Measurements from ENCODE around the gene PTPRU. TPM values are rescaled to one million over a fixed set of nuclear protein-coding genes. Genes with fewer than 3 reads are reported as not detected.

Gene PTPRU
- total RNA-seq, 1 donor from 2014 or later = 92.5 TPM

GRCh38 chr1:29245876-29246275, 9.6 kb downstream of the PTPRU start:
- DNase-seq = no peak
- H3K36me3 Mint-ChIP-seq (ENCODE audit: unreplicated experiment) = peaks cover 4% of the 10 kb centered on the region

GRCh38 chr1:29247044-29247443, 10.7 kb downstream of the PTPRU start:
- no peak for DNase-seq
- no peak overlapping the region for H3K27ac Mint-ChIP-seq (ENCODE audit: unreplicated experiment)
- H3K36me3 Mint-ChIP-seq (ENCODE audit: unreplicated experiment) = peaks cover 4% of the 10 kb centered on the region
- peaks cover 16% of the 10 kb centered on the region for H3K4me1 Mint-ChIP-seq (ENCODE audit: low read depth, unreplicated experiment)
- no peak for TF ChIP-seq CTCF (IDR thresholded peaks at IDR 0.05; ENCODE audit: partially characterized antibody, unreplicated experiment)
- H3K9me3 Mint-ChIP-seq (ENCODE audit: unreplicated experiment) = no peaks in the 10 kb centered on the region
- H3K4me3 Mint-ChIP-seq (ENCODE audit: unreplicated experiment) = no peak overlapping the region
- H3K27me3 Mint-ChIP-seq (ENCODE audit: unreplicated experiment) = peaks cover 3% of the 10 kb centered on the region

More at GRCh38 chr1:29245876-29246275, 9.6 kb downstream of the PTPRU start:
- Mint-ChIP-seq H3K9me3 (ENCODE audit: unreplicated experiment) (peaks cover 1% of the 10 kb centered on the region), H3K27me3 (ENCODE audit: unreplicated experiment) (peaks cover 8% of the 10 kb centered on the region), H3K4me1 (ENCODE audit: low read depth, unreplicated experiment) (peaks cover 18% of the 10 kb centered on the region), H3K27ac (ENCODE audit: unreplicated experiment) (no peak overlapping the region), H3K4me3 (ENCODE audit: unreplicated experiment) (no peak overlapping the region)
- no peak for TF ChIP-seq CTCF (IDR thresholded peaks at IDR 0.05; ENCODE audit: partially characterized antibody, unreplicated experiment)

- peaks cover 3% of the 10 kb centered on the region for H3K27me3 Mint-ChIP-seq (ENCODE audit: unreplicated experiment)
- H3K36me3 Mint-ChIP-seq (ENCODE audit: unreplicated experiment) = peaks cover 4% of the 10 kb centered on the region
- no peak for DNase-seq
- H3K9me3 Mint-ChIP-seq (ENCODE audit: unreplicated experiment) = no peaks in the 10 kb centered on the region
- H3K4me1 Mint-ChIP-seq (ENCODE audit: low read depth, unreplicated experiment) = peaks cover 16% of the 10 kb centered on the region
- no peak overlapping the region for H3K4me3 Mint-ChIP-seq (ENCODE audit: unreplicated experiment)
- TF ChIP-seq CTCF (IDR thresholded peaks at IDR 0.05; ENCODE audit: partially characterized antibody, unreplicated experiment) = no peak
- no peak overlapping the region for H3K27ac Mint-ChIP-seq (ENCODE audit: unreplicated experiment)
These were observed 11.4 kb downstream of the PTPRU start for GRCh38 chr1:29247571-29248273.

DNA sequence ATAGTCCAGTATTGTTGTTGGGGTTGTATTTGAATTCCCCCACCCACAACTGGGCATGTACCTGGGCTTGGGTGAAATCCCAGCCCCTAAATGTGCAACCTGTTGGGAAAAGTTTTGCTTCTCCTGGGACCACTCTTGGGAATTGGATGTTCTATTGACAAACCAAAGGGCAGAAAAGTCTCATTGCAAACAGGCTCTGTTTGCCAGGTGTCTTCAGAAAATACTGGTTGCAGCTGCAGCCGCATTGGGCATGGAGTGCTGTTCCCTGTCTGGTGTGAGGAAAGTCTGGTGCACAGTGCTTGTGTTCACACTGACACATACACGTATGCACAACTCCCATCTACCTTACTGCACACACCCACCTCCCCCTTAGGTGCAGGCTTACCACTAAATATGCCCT, 12.1 kb downstream of the PTPRU start:
- Mint-ChIP-seq H3K27ac (ENCODE audit: unreplicated experiment) (no peak overlapping the region), H3K27me3 (ENCODE audit: unreplicated experiment) (peaks cover 3% of the 10 kb centered on the region), H3K9me3 (ENCODE audit: unreplicated experiment) (no peaks in the 10 kb centered on the region), H3K36me3 (ENCODE audit: unreplicated experiment) (peaks cover 4% of the 10 kb centered on the region), H3K4me3 (ENCODE audit: unreplicated experiment) (no peak overlapping the region), H3K4me1 (ENCODE audit: low read depth, unreplicated experiment) (peaks cover 16% of the 10 kb centered on the region)
- TF ChIP-seq CTCF (IDR thresholded peaks at IDR 0.05; ENCODE audit: partially characterized antibody, unreplicated experiment) = no peak
- no peak for DNase-seq

- Mint-ChIP-seq H3K36me3 (ENCODE audit: unreplicated experiment) (peaks cover 4% of the 10 kb centered on the region), H3K9me3 (ENCODE audit: unreplicated experiment) (no peaks in the 10 kb centered on the region), H3K4me3 (ENCODE audit: unreplicated experiment) (no peak overlapping the region), H3K4me1 (ENCODE audit: low read depth, unreplicated experiment) (peaks cover 16% of the 10 kb centered on the region), H3K27ac (ENCODE audit: unreplicated experiment) (no peak overlapping the region), H3K27me3 (ENCODE audit: unreplicated experiment) (peaks cover 3% of the 10 kb centered on the region)
- no peak for TF ChIP-seq CTCF (IDR thresholded peaks at IDR 0.05; ENCODE audit: partially characterized antibody, unreplicated experiment)
- no peak for DNase-seq
These were observed 12.9 kb downstream of the PTPRU start for GRCh38 chr1:29249170-29249691.
